ENCODE results near the gene KLK8. TPM values are rescaled to one million over a fixed set of nuclear protein-coding genes. Genes with fewer than 3 reads are reported as not detected.

KLK8 gene
- total RNA-seq, 2 experiments from 2014 or later = not detected

- no peak overlapping the region for H3K4me3 Mint-ChIP-seq
- H3K27me3 Mint-ChIP-seq = peaks cover 13% of the 10 kb centered on the region
- ChIA-PET POLR2A (no interaction called here), CTCF (no interaction called here)
- no peak for DNase-seq
- H3K27ac Mint-ChIP-seq = no peak overlapping the region
- no peaks in the 10 kb centered on the region for H3K4me1 Mint-ChIP-seq
- no peaks in the 10 kb centered on the region for H3K36me3 Mint-ChIP-seq (ENCODE audit: low read depth)
- no peaks in the 10 kb centered on the region for H3K9me3 Mint-ChIP-seq
These were observed 24.6 kb upstream of the KLK8 start for GRCh38 chr19:51025809-51026553.

DNA sequence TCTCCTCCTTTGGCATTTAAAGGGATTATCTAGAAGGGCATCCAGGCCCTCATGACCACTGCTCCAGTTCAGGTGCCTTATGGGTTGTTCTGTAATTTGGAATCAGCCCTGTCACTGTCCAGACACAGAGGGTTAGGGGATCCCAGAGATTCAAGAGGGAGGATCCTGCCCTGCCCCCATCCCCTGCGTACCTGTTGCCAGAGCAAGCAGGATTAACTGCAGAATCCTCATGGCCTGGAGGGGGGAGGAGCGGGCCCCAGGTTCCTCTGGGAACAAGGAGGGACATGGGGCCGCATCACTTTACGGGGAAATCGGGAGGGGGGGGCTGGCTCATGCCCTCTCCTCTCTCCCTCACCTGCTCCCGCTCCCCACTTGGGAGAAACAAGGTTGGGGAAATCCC is 24.0 kb upstream of the KLK8 start:
- ChIA-PET POLR2A (no interaction called here), CTCF (no interaction called here)
- DNase-seq = no peak
- Mint-ChIP-seq H3K36me3 (ENCODE audit: low read depth) (no peaks in the 10 kb centered on the region), H3K4me3 (no peak overlapping the region), H3K27me3 (peaks cover 15% of the 10 kb centered on the region), H3K27ac (no peak overlapping the region), H3K9me3 (no peaks in the 10 kb centered on the region), H3K4me1 (no peaks in the 10 kb centered on the region)

DNA sequence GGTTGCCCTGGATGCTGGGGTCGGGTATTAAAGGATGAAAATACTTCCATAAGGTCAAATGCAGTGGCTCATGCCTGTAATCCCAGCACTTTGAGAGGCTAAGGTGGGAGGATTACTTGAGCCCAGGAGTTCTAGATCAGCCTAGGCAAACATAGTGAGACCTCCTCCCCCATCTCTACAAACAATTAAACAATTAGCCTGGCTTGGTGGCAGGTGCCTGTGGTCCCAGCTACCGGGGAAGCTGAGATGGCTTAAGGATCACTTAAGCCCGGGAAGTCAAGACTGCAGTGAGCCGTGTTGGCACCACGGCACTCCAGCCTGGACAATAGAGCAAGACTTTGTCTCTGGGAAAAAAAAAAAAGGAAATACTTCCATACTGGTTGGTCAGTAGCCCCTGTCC is 23.5 kb upstream of the KLK8 start:
- H3K36me3 Mint-ChIP-seq (ENCODE audit: low read depth) = no peaks in the 10 kb centered on the region
- H3K27ac Mint-ChIP-seq = no peak overlapping the region
- H3K27me3 Mint-ChIP-seq = peaks cover 19% of the 10 kb centered on the region
- H3K4me1 Mint-ChIP-seq = peaks cover 2% of the 10 kb centered on the region
- H3K4me3 Mint-ChIP-seq = no peak overlapping the region
- CTCF ChIA-PET = no interaction called here
- POLR2A ChIA-PET = no interaction called here
- DNase-seq = no peak
- H3K9me3 Mint-ChIP-seq = no peaks in the 10 kb centered on the region

DNA sequence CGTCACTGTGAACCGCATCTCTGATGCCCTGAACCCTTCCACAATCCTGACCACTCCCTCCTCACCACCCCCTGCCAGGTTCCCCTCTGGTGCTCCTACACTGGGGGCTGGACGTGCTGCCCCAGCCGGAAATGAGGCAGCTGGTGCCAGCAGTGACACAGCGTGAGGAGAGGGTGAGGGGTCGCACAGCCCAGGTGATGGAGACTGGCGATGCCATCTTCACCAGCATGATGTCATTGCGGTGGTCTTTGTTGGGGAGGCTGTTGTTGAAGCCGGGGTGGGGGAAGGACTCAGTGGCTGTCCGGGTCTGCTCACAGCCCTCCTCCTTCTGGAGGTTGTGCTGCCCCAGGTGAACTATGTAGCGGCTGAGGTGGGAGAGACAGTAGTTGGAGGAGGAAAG is 22.5 kb upstream of the KLK8 start:
- Mint-ChIP-seq H3K4me3 (no peak overlapping the region), H3K27ac (no peak overlapping the region), H3K4me1 (peaks cover 5% of the 10 kb centered on the region), H3K9me3 (no peaks in the 10 kb centered on the region), H3K27me3 (peaks cover 26% of the 10 kb centered on the region), H3K36me3 (ENCODE audit: low read depth) (no peaks in the 10 kb centered on the region)
- DNase-seq = no peak
- ChIA-PET CTCF (no interaction called here), POLR2A (no interaction called here)

GRCh38 chr19:51022526-51022925 is 21.1 kb upstream of the KLK8 start:
- POLR2A ChIA-PET = no interaction called here
- peaks cover 2% of the 10 kb centered on the region for H3K36me3 Mint-ChIP-seq (ENCODE audit: low read depth)
- no peaks in the 10 kb centered on the region for H3K9me3 Mint-ChIP-seq
- CTCF ChIA-PET = no interaction called here
- no peak overlapping the region for H3K4me3 Mint-ChIP-seq
- no peak overlapping the region for H3K27ac Mint-ChIP-seq
- peaks cover 12% of the 10 kb centered on the region for H3K4me1 Mint-ChIP-seq
- no peak for DNase-seq
- H3K27me3 Mint-ChIP-seq = peaks cover 38% of the 10 kb centered on the region

GRCh38 chr19:51020988-51021651 is 19.7 kb upstream of the KLK8 start:
- ChIA-PET POLR2A (interaction anchor here (0.7 kb wide), 1 partner anchor 165 kb away, joined by 3 read pairs; no protein-coding TSS in a partner anchor), CTCF (interaction anchor here (0.6 to 0.7 kb wide), 2 partner anchors 38 to 673 kb away, joined by 3 read pairs; partner anchors contain the start of gene KLK7)
- Mint-ChIP-seq H3K36me3 (ENCODE audit: low read depth) (peaks cover 2% of the 10 kb centered on the region), H3K27ac (no peak overlapping the region), H3K4me3 (no peak overlapping the region), H3K9me3 (no peaks in the 10 kb centered on the region), H3K4me1 (peaks cover 18% of the 10 kb centered on the region), H3K27me3 (peaks cover 47% of the 10 kb centered on the region)
- DNase-seq = peak; percentile 25

DNA sequence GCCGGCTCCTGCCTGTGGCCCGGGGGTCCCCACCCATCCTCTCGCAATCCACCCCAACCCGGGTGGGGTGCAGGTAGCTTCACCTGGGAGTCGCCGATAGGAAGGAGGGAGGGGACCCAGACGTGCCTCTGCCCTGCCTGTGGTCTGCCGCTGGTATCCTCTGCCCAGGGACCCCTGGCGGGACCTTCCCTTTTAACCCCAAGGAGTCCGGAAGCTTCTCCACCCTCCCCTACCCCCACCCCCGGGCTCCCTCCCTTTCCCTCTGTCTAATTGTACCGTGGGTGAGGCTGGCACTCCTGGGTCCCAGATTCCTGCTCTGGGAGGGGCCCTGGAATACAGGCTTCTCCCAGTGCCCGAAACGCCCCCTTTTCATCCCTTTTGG is 18.1 kb upstream of the KLK8 start, which contains the start of gene KLK10:
Gene KLK10 (minus strand): TSS at position 166 of the 382 bp plus-strand sequence. CDS start 579 bp downstream, outside the sequence.
- Mint-ChIP-seq H3K4me1 (peaks cover 18% of the 10 kb centered on the region), H3K27me3 (peaks cover 60% of the 10 kb centered on the region), H3K9me3 (no peaks in the 10 kb centered on the region), H3K27ac (no peak within 1 kb of the TSS), H3K36me3 (ENCODE audit: low read depth) (peaks cover 2% of the 10 kb centered on the region), H3K4me3 (no peak within 1 kb of the TSS)
- DNase-seq = no peak
- POLR2A ChIA-PET = no interaction called here
- CTCF ChIA-PET = no interaction called here

GRCh38 chr19:51018745-51019543 is 17.5 kb upstream of the KLK8 start:
- Mint-ChIP-seq H3K4me3 (no peak overlapping the region), H3K4me1 (peaks cover 18% of the 10 kb centered on the region), H3K27me3 (peaks cover 60% of the 10 kb centered on the region), H3K9me3 (no peaks in the 10 kb centered on the region), H3K27ac (no peak overlapping the region), H3K36me3 (ENCODE audit: low read depth) (peaks cover 2% of the 10 kb centered on the region)
- ChIA-PET POLR2A (no interaction called here), CTCF (interaction anchor here (0.6 kb wide), 1 partner anchor 304 kb away, joined by 3 read pairs; no protein-coding TSS in a partner anchor)
- no peak for DNase-seq

GRCh38 chr19:51016798-51017683 is 15.6 kb upstream of the KLK8 start:
- H3K27ac Mint-ChIP-seq = no peak overlapping the region
- peaks cover 2% of the 10 kb centered on the region for H3K36me3 Mint-ChIP-seq (ENCODE audit: low read depth)
- CTCF ChIA-PET = interaction anchor here (1.0 kb wide), 1 partner anchor 15 kb away, joined by 3 read pairs; no protein-coding TSS in a partner anchor
- peaks cover 18% of the 10 kb centered on the region for H3K4me1 Mint-ChIP-seq
- no peaks in the 10 kb centered on the region for H3K9me3 Mint-ChIP-seq
- no peak for DNase-seq
- no peak overlapping the region for H3K4me3 Mint-ChIP-seq
- POLR2A ChIA-PET = no interaction called here
- H3K27me3 Mint-ChIP-seq = peaks cover 54% of the 10 kb centered on the region

DNA sequence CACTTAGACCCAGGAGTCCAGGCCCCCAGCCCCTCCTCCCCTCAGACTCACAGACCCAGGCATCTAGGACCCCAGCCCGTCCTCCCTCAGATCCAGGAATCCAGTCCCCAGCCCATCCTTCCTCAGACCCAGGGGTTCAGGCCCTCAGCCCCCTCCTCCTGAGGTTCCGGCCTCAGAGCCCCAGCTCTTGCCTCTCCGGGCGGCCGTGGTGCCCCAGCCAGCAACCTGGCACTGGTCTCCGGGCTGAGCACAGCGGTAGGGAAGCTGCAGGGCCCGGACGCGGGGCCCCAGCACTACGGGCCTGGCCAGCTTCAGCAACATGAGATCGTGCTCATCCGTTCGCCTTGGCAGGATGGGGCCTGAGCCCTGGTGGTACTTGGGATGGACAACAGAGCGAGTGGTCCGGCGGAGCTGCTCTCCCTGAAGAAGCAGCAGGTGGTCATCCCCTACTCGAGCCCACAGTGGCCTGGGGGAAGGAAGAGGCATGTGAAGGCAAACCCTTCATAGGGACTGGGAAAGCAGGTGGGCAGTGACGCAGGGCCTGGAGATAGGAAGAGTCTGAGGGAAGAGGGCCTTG is 14.4 kb upstream of the KLK8 start:
- no peak for DNase-seq
- Mint-ChIP-seq H3K4me1 (peaks cover 18% of the 10 kb centered on the region), H3K36me3 (ENCODE audit: low read depth) (peaks cover 2% of the 10 kb centered on the region), H3K27ac (no peak overlapping the region), H3K4me3 (no peak overlapping the region), H3K9me3 (no peaks in the 10 kb centered on the region), H3K27me3 (peaks cover 47% of the 10 kb centered on the region)
- ChIA-PET CTCF (interaction anchor here (0.6 kb wide), 1 partner anchor 76 kb away, joined by 4 read pairs; no protein-coding TSS in a partner anchor), POLR2A (no interaction called here)

GRCh38 chr19:51014242-51014641 is 12.8 kb upstream of the KLK8 start:
- Mint-ChIP-seq H3K4me3 (no peak overlapping the region), H3K9me3 (no peaks in the 10 kb centered on the region), H3K27ac (no peak overlapping the region), H3K4me1 (peaks cover 12% of the 10 kb centered on the region), H3K27me3 (peaks cover 40% of the 10 kb centered on the region), H3K36me3 (ENCODE audit: low read depth) (peaks cover 2% of the 10 kb centered on the region)
- DNase-seq = no peak
- ChIA-PET CTCF (no interaction called here), POLR2A (no interaction called here)

DNA sequence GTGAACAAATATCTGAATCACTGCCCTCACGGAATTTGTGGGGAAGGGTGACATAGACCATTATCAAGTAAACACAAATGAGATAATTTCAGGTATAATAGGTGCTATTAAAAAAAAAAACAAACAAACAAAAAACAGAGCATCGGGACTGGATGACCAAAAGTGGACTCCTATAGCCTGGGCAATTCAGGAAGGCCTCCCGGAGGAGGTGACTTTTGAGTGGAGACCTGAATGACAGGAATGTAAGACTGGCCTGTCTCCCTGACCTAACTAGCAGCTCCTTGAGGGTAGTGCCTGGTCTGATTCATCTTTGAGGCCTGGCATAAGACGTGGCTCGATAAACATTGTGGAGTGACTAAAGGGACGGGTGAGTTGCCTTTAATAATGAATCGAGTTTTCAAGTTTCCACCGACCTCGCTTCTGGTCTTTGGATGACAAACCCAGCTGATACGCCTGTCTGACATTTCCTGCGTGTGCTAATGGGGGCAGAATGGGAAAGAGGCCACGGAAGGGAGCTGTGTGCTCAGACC is 11.3 kb upstream of the KLK8 start:
- Mint-ChIP-seq H3K4me3 (no peak overlapping the region), H3K27me3 (peaks cover 27% of the 10 kb centered on the region), H3K27ac (no peak overlapping the region), H3K4me1 (peaks cover 5% of the 10 kb centered on the region), H3K36me3 (ENCODE audit: low read depth) (no peaks in the 10 kb centered on the region), H3K9me3 (no peaks in the 10 kb centered on the region)
- no peak for DNase-seq
- ChIA-PET POLR2A (no interaction called here), CTCF (interaction anchor here (1.1 kb wide), 1 partner anchor 10 kb away, joined by 3 read pairs; no protein-coding TSS in a partner anchor)
